K562 (cell line): Measurements from ENCODE around the gene MOCOS. TPM values are rescaled to one million over a fixed set of nuclear protein-coding genes. Genes with fewer than 3 reads are reported as not detected.

ENCODE experiments used
- KLF13 ChIP-seq: fragments of 450-650 bp; IDR thresholded peaks from 2 replicates; pipeline ENCODE4 v1.6.1; 2016; ENCODE audit warnings: missing genetic modification characterization, low read depth, mild to moderate bottlenecking, missing compliant biosample characterization, moderate library complexity, borderline replicate concordance
- MCM2 ChIP-seq: fragments of 450-650 bp; IDR thresholded peaks from 2 replicates; pipeline ENCODE4 v1.6.1; 2017; ENCODE audit warnings: low read depth, mild to moderate bottlenecking
- POLR2G ChIP-seq: fragments of 200-400 bp; formaldehyde crosslinking; IDR thresholded peaks from 2 replicates; pipeline ENCODE4 v1.6.1; 2017; ENCODE audit warnings: low read depth, mild to moderate bottlenecking, antibody characterized with exemption, low read length, moderate library complexity
- YY1 ChIP-seq, 3 experiments: IDR thresholded peaks; 2 replicates each; pipeline ENCODE4 v1.6.1; 2011; ENCODE audit warnings: low read length in 2 of 3, mild to moderate bottlenecking in 2 of 3, moderate library complexity in 2 of 3, borderline replicate concordance in 1 of 3, control low read depth in 1 of 3, low read depth in 1 of 3; ENCODE audit not compliant: insufficient read depth in 3 of 3, insufficient replicate concordance in 2 of 3, control insufficient read depth in 1 of 3, insufficient read length in 1 of 3; ENCODE audit errors: extremely low read depth in 1 of 3
- ZBTB40 ChIP-seq, 2 experiments: fragments of 450-650 bp in 1 of 2; sonication (generic) in 1 of 2; formaldehyde crosslinking in 1 of 2; IDR thresholded peaks; 2 replicates each; pipeline versions ENCODE4 v1.7.1 to v1.9.0; 2016 to 2022; ENCODE audit warnings: inconsistent platforms in 1 of 2, mild to moderate bottlenecking in 1 of 2, missing genetic modification reagents in 1 of 2
- ZFX ChIP-seq: sonication (generic); formaldehyde crosslinking; IDR thresholded peaks from 2 replicates; pipeline ENCODE4 v1.8.0; 2022; ENCODE audit warnings: mild to moderate bottlenecking, missing genetic modification reagents, moderate library complexity
- ZNF280A ChIP-seq: fragments of 450-650 bp; IDR thresholded peaks from 2 replicates; pipeline ENCODE4 v1.6.1; 2018; ENCODE audit warnings: mild to moderate bottlenecking, low read depth; ENCODE audit not compliant: partially characterized antibody
- polyA plus RNA-seq, 8 experiments: library from polyadenylated mRNA; depleted of rRNA in 4 of 8; stranded (reverse) in 5 of 8; unstranded in 3 of 8; fragments of >200 nt; fragmentation: Nextera tagmentation in 2 of 8; fragmentation: Illumina TruSeq in 1 of 8; extraction: Ambion mirVana in 2 of 8; extraction: Trizol in 1 of 8; gene quantifications; 2 replicates each; pipeline versions ENCODE4 v1.2.1 to v1.2.3, GENCODE V29; 2011 to 2014; ENCODE audit warnings: inconsistent platforms in 1 of 8, missing spikeins in 1 of 8
- total RNA-seq, 7 experiments: library from RNA; depleted of rRNA in 6 of 7; stranded (reverse); fragments of >200 nt in 6 of 7; fragmentation: Illumina TruSeq in 2 of 7; extraction: Trizol in 2 of 7; gene quantifications; 2 replicates each; pipeline versions ENCODE4 v1.2.1 to v1.2.3, GENCODE V29; 2011 to 2021; ENCODE audit warnings: low replicate concordance in 1 of 7
- TF ChIP-seq, protein P1 (sequence below): sonication (generic); formaldehyde crosslinking; IDR thresholded peaks from 2 replicates; pipeline ENCODE4 v1.8.0; 2022; ENCODE audit warnings: mild to moderate bottlenecking, missing genetic modification reagents

Gene MOCOS
- total and polyA plus RNA-seq, 9 of the 15 experiments (the other 6 are each of a cell fraction or from before 2014, with no cell fraction given), result 4.5 to 12.4 (median 9.1) TPM

DNA sequence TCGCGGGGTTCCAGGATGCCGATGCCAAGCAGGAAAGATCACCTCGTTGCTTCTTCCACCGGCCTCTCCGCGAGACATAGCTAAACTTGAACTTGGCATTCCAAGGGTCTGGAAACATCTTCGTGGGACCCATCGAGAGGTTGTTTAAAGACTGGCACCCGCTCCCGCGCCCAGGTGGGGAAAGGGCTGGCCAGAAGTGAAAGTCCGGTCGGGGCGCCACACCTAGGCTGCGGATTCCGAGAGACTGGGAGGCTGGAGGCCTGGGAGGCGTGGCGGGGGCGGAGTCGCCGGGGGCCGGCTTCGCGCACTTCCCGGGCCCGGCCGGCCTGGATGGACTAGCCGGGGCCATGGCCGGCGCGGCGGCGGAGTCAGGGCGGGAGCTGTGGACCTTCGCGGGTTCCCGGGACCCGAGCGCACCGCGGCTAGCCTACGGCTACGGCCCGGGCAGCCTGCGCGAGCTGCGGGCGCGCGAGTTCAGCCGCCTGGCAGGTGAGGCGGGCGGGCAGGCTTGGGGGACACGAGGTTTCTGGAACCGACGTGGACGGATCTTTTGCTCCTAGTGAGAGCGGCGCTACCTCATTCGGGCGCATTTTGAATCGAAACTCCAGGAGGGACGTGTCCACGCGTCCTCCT is at the start of gene MOCOS (continued):
- TF ChIP-seq ZBTB40 (IDR thresholded peaks at IDR 0.05), result peak; percentile 17; the same call in 1 of the 2 replicates
- no peak for TF ChIP-seq ZBTB40 (CRISPR knock-in tag; IDR thresholded peaks at IDR 0.05)
- TF ChIP-seq KLF13 (tag), result peak; percentile 55; the same call in 1 of the 2 replicates
- peak in 2 of 3 experiments; percentile 79 to 91 for TF ChIP-seq YY1 (IDR thresholded peaks at IDR 0.05; ENCODE audit: borderline replicate concordance in 1 of 3, control insufficient read depth in 1 of 3, extremely low read depth in 1 of 3, insufficient read depth in 3 of 3, insufficient read length in 1 of 3, insufficient replicate concordance in 2 of 3, low read depth in 1 of 3, low read length in 2 of 3)
- TF ChIP-seq, protein P1, sequence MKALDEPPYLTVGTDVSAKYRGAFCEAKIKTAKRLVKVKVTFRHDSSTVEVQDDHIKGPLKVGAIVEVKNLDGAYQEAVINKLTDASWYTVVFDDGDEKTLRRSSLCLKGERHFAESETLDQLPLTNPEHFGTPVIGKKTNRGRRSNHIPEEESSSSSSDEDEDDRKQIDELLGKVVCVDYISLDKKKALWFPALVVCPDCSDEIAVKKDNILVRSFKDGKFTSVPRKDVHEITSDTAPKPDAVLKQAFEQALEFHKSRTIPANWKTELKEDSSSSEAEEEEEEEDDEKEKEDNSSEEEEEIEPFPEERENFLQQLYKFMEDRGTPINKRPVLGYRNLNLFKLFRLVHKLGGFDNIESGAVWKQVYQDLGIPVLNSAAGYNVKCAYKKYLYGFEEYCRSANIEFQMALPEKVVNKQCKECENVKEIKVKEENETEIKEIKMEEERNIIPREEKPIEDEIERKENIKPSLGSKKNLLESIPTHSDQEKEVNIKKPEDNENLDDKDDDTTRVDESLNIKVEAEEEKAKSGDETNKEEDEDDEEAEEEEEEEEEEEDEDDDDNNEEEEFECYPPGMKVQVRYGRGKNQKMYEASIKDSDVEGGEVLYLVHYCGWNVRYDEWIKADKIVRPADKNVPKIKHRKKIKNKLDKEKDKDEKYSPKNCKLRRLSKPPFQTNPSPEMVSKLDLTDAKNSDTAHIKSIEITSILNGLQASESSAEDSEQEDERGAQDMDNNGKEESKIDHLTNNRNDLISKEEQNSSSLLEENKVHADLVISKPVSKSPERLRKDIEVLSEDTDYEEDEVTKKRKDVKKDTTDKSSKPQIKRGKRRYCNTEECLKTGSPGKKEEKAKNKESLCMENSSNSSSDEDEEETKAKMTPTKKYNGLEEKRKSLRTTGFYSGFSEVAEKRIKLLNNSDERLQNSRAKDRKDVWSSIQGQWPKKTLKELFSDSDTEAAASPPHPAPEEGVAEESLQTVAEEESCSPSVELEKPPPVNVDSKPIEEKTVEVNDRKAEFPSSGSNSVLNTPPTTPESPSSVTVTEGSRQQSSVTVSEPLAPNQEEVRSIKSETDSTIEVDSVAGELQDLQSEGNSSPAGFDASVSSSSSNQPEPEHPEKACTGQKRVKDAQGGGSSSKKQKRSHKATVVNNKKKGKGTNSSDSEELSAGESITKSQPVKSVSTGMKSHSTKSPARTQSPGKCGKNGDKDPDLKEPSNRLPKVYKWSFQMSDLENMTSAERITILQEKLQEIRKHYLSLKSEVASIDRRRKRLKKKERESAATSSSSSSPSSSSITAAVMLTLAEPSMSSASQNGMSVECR (CRISPR knock-in tag), result peak; percentile 79; the same call in 1 of the 2 replicates
- TF ChIP-seq ZNF280A, result no peak
- TF ChIP-seq POLR2G, result peak; percentile 99
- peak; percentile 88 for TF ChIP-seq ZFX (CRISPR knock-in tag)
- no peak for TF ChIP-seq MCM2
